VCaP (cell line): ENCODE measurements around the gene PRDM2.

ENCODE experiments used
- H3K27ac ChIP-seq: fragments of 450-650 bp; 2 replicates; pipeline ENCODE4 v1.5.1; 2017
- TF ChIP-seq, protein P1 (sequence below): fragments of 450-650 bp; conservative IDR thresholded peaks from 2 replicates; pipeline ENCODE4 v1.5.1; 2017; ENCODE audit warnings: mild to moderate bottlenecking, moderate library complexity

PRDM2 gene

DNA sequence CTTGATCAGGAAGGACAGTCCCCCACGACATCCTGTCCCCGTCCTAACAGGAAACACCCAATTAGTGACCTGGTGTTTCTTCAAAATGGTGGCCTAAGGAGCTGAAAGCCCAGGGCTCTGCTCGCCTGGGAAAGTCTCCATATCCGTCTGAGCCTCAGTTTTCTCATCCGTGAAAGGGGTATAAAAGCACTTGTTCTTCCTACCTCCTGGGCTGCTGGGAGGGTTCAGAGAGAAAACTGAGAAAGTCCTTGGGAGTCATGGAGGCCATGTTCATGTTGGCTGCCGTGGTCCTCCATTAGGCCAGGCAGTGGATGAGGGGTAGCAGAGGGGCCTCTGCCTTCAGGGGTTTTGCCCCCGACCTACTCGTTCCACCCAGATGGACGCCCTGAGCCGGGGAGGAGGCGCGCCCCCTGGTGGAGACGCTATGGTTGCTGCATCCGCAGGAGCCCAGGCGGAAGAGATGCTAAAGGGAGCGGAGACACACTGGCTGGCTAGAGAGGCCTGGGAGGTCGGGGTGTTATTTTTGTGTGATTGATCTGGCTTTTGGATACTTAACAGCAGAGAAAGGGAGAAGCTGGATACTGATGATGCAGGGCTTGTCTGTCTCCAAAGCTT lies 113.5 kb downstream of the PRDM2 start:
- TF ChIP-seq, protein P1, sequence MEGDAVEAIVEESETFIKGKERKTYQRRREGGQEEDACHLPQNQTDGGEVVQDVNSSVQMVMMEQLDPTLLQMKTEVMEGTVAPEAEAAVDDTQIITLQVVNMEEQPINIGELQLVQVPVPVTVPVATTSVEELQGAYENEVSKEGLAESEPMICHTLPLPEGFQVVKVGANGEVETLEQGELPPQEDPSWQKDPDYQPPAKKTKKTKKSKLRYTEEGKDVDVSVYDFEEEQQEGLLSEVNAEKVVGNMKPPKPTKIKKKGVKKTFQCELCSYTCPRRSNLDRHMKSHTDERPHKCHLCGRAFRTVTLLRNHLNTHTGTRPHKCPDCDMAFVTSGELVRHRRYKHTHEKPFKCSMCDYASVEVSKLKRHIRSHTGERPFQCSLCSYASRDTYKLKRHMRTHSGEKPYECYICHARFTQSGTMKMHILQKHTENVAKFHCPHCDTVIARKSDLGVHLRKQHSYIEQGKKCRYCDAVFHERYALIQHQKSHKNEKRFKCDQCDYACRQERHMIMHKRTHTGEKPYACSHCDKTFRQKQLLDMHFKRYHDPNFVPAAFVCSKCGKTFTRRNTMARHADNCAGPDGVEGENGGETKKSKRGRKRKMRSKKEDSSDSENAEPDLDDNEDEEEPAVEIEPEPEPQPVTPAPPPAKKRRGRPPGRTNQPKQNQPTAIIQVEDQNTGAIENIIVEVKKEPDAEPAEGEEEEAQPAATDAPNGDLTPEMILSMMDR: 0 out of 2 replicates have a peak, but pooled peaks have one; percentile 13
- no peak overlapping the region for H3K27ac ChIP-seq

- no peak overlapping the region for H3K27ac ChIP-seq
These were observed 114.1 kb downstream of the PRDM2 start for GRCh38 chr1:13814131-13814530.

GRCh38 chr1:13816016-13816760 lies 116.2 kb downstream of the PRDM2 start:
- no peak overlapping the region for H3K27ac ChIP-seq
- TF ChIP-seq, protein P1: no peak

More at GRCh38 chr1:13814131-13814530, 114.1 kb downstream of the PRDM2 start:
- TF ChIP-seq, protein P1: no peak

GRCh38 chr1:13817906-13818305 lies 117.9 kb downstream of the PRDM2 start:
- H3K27ac ChIP-seq: no peak overlapping the region
- TF ChIP-seq, protein P1: no peak

- H3K27ac ChIP-seq: no peak overlapping the region
- TF ChIP-seq, protein P1: no peak
These were observed 118.9 kb downstream of the PRDM2 start for GRCh38 chr1:13818926-13819325.

DNA sequence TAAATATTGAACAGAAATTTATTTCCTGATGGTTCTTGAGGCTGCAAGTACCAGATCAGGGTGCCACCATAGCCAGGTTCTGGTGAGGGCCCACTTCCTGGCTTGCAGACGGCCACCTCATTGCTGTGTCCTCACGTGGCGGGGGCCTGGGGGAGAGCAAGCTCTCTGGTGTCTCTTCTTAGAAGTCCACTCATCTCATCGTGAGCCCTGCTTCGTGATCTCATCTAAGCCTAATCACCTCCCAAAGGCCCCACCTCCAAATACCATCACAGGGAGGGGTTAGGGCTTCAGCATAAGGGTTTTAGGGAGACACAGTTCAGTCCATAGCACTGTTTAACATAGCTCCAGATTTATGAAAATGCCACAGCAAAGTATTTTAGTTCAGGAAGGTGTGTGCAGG lies 119.7 kb downstream of the PRDM2 start:
- H3K27ac ChIP-seq: no peak overlapping the region
- TF ChIP-seq, protein P1: no peak

GRCh38 chr1:13820055-13820454 lies 120.1 kb downstream of the PRDM2 start:
- TF ChIP-seq, protein P1: no peak
- H3K27ac ChIP-seq: no peak overlapping the region
